NCI-H524 (cell line): ENCODE measurements around the gene TNS1.

Experiments used
- DNase-seq, 2 experiments: peaks; one replicate each; lab custom pipeline; 2025; lab: John Stamatoyannopoulos, UW

TNS1 gene

GRCh38 chr2:217943446-217944321 lies 59.1 kb downstream of the TNS1 start:
- DNase-seq, result peak; percentile 29 to 34

- no peak for DNase-seq
These were observed 60.0 kb downstream of the TNS1 start for GRCh38 chr2:217942731-217943335.

- DNase-seq, result peak in 1 of 2 experiments; percentile 6
These were observed 60.7 kb downstream of the TNS1 start for GRCh38 chr2:217941886-217942728.

GRCh38 chr2:217941339-217941738 lies 61.5 kb downstream of the TNS1 start:
- no peak for DNase-seq

- no peak for DNase-seq
These were observed 62.3 kb downstream of the TNS1 start for GRCh38 chr2:217940261-217941220.

- DNase-seq, result peak in 1 of 2 experiments; percentile 4
These were observed 63.1 kb downstream of the TNS1 start for GRCh38 chr2:217939629-217940245.

- DNase-seq, result no peak
These were observed 63.6 kb downstream of the TNS1 start for GRCh38 chr2:217939220-217939619.

GRCh38 chr2:217938036-217938435 lies 64.8 kb downstream of the TNS1 start:
- DNase-seq, result no peak

- DNase-seq, result no peak
These were observed 65.3 kb downstream of the TNS1 start for GRCh38 chr2:217937446-217937845.

GRCh38 chr2:217936952-217937351 lies 65.8 kb downstream of the TNS1 start:
- DNase-seq, result no peak

GRCh38 chr2:217935901-217936684 lies 66.7 kb downstream of the TNS1 start:
- no peak for DNase-seq

GRCh38 chr2:217935235-217935879 lies 67.4 kb downstream of the TNS1 start:
- no peak for DNase-seq

- no peak for DNase-seq
These were observed 68.3 kb downstream of the TNS1 start for GRCh38 chr2:217934321-217935131.

- peak in 1 of 2 experiments; percentile 13 for DNase-seq
These were observed 69.2 kb downstream of the TNS1 start for GRCh38 chr2:217933617-217933993.

- peak; percentile 38 to 81 for DNase-seq
These were observed 69.8 kb downstream of the TNS1 start for GRCh38 chr2:217932803-217933616.

GRCh38 chr2:217931846-217932560 lies 70.8 kb downstream of the TNS1 start:
- no peak for DNase-seq
